Astrocyte of the cerebellum (primary cell): ENCODE results near the gene CD83.

Experiments
- DNase-seq: peaks from one replicate; pipeline ENCODE4 v3.0.0-alpha.2; 2011; ENCODE audit warnings: low read depth
- H3K4me3 ChIP-seq: 2 replicates; pipeline ENCODE4 v1.5.1; 2011; ENCODE audit warnings: mild to moderate bottlenecking, low read depth, low read length, moderate library complexity
- in situ Hi-C: cut with HindIII; loops from 2 replicates; pipeline ENCODE4 v1.10.0; 2017; ENCODE audit warnings: low sequenced_read_pairs
- TF ChIP-seq, protein P1 (sequence below): IDR thresholded peaks from 2 replicates; pipeline ENCODE4 v1.5.1; 2012; ENCODE audit warnings: low read length, low read depth, moderate library complexity, mild to moderate bottlenecking; ENCODE audit errors: missing control alignments

CD83 gene

GRCh38 chr6:14082771-14083170, 34.8 kb upstream of the CD83 start:
- no peak for DNase-seq

DNA sequence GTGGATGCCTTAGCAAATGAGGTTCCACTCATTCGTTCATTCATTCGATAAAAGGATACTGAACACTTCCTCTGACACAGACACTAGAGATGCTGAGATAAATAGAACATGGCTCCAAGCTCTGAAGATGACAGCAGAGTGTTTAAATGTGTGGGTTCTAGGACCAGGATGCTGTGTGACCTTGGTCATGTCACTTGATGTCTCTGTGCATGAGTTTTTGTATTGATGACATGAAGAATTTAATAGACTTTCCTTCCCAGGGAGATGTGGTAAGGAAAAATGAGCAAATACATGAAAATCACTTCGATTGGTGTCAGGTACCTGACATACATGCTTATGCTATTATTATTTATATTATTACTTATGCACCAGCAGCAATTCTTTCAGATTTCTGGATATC, 34.3 kb upstream of the CD83 start:
- in situ Hi-C loops: no loop called here
- no peak for DNase-seq
- TF ChIP-seq, protein P1, sequence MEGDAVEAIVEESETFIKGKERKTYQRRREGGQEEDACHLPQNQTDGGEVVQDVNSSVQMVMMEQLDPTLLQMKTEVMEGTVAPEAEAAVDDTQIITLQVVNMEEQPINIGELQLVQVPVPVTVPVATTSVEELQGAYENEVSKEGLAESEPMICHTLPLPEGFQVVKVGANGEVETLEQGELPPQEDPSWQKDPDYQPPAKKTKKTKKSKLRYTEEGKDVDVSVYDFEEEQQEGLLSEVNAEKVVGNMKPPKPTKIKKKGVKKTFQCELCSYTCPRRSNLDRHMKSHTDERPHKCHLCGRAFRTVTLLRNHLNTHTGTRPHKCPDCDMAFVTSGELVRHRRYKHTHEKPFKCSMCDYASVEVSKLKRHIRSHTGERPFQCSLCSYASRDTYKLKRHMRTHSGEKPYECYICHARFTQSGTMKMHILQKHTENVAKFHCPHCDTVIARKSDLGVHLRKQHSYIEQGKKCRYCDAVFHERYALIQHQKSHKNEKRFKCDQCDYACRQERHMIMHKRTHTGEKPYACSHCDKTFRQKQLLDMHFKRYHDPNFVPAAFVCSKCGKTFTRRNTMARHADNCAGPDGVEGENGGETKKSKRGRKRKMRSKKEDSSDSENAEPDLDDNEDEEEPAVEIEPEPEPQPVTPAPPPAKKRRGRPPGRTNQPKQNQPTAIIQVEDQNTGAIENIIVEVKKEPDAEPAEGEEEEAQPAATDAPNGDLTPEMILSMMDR: no peak
- H3K4me3 ChIP-seq: no peak overlapping the region

More at GRCh38 chr6:14082771-14083170, 34.8 kb upstream of the CD83 start:
- no peak overlapping the region for H3K4me3 ChIP-seq
- in situ Hi-C loops: no loop called here
- TF ChIP-seq, protein P1: no peak

DNA sequence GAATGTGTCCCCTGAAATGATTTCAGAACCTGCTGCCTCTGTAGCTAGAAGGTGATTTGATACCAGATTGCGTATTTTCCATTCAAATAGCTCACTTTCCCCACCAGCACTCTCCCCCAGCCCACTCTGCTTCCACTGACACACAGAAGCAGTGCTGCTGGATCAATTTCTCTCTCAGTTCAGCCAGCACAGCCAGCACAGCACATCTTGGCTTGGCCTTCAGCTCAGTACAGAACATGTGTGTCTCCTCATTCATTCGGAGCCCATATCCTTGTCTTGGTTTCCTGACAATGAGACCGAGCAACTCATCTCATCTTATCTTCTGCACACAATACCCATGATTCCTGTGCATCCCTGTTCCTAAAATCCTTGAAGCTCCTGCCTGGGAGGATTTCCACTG, 33.8 kb upstream of the CD83 start:
- TF ChIP-seq, protein P1: no peak
- in situ Hi-C loops: no loop called here
- no peak overlapping the region for H3K4me3 ChIP-seq
- no peak for DNase-seq

DNA sequence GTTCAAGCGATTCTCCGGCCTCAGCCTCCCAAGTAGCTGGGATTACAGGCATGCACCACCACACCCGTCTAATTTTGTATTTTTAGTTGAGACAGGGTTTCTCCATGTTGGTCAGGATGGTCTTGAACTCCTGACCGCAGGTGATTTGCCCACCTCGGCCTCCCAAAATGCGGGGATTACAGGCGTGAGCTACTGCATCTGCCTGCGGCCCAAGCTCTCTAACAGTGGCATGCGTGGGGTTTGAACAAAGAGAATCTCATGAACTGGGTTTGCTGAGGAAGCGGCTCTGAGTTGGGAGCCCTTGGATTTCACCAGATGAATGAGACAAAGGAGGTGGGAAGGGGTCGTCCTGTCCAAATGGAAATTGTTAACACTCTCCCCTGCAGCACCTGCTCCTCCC, 33.2 kb upstream of the CD83 start:
- in situ Hi-C loops: no loop called here
- TF ChIP-seq, protein P1: no peak

GRCh38 chr6:14085176-14085787, 32.3 kb upstream of the CD83 start:
- DNase-seq: no peak
- no peak overlapping the region for H3K4me3 ChIP-seq
- in situ Hi-C loops: no loop called here
- TF ChIP-seq, protein P1: no peak

More for the DNA sequence above, 33.2 kb upstream of the CD83 start:
- no peak overlapping the region for H3K4me3 ChIP-seq
- DNase-seq: no peak

DNA sequence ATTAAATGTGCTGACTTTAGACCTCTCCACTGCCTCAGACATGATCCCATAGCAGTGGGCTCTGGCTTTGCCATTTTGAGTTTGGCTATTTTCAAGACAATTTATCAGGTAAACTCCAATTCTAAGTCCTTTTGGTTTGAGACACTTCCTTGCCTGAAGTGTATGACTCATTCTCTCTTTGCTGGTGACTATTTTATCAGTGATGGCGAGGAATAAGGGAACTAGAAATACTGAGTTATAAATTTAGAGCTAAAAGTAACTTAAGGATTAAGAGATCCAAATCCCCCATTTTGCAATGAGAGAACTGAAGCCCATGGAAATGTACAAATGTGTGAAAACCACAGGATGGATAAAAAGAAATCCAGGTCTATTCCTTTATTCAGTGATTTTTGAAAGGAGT, 30.9 kb upstream of the CD83 start:
- DNase-seq: no peak
- TF ChIP-seq, protein P1: no peak
- in situ Hi-C loops: no loop called here
- no peak overlapping the region for H3K4me3 ChIP-seq
